ENCODE results near the gene DNASE2.

DNASE2 gene

DNA sequence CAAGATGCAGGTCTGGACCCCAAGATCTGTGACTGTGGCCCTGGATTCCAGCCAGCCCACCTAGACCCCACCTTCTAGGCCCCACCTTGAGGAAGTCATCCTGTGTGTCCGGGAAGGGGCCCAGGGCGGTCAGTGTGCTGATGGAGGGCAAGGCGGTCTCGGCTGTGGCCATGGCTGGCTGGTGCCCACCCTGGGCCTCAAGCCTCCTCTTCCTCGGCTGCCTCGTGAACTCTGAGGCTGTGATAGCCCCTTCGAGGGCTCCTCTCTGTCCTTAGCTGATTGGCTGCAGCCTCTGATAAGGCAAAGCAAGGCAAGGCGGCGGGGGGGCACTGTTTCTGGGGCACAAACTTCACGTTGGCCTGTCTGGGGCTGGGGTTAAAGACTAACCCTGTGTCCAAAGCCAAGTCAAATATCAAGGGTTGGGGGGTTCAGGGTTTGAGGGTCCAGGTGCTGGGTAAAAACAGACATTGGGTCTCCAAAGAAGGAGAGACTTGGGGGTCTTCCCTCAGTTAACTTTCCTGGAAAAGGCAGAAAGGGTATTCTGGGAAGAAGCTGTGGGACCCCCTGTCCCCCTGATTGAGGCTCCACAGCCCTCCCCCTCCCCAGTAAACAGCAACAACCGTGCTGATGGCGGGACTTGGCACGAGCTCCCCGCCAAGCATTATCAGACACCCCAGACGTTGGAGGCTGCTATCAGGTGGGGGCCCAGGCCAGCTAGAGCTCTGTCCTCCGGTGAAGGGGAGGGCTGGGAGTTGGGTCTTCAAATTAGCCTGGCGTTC is 5.9 kb upstream of the DNASE2 start, which contains the start of gene KLF1:
TSS of gene KLF1 (minus strand) at position 233 of the 779 bp plus-strand sequence. CDS start at position 172, 61 bp downstream.
- DNase-seq: no peak

DNA sequence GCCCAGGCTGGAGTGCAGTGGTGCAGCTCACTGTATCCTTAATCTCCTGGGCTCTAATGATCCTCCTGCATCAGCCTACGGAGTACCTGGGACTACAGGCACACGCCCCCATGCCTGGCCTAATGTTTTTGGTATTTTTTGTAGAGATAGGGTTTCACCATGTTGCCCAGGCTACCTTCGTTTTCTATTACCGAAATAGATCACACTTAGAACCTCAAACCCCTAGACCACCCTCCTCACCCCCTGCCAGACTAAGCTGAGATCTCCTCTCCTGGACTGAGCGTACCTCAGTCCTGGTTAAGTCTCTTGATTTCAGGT is 5.4 kb upstream of the DNASE2 start:
- no peak for DNase-seq

DNA sequence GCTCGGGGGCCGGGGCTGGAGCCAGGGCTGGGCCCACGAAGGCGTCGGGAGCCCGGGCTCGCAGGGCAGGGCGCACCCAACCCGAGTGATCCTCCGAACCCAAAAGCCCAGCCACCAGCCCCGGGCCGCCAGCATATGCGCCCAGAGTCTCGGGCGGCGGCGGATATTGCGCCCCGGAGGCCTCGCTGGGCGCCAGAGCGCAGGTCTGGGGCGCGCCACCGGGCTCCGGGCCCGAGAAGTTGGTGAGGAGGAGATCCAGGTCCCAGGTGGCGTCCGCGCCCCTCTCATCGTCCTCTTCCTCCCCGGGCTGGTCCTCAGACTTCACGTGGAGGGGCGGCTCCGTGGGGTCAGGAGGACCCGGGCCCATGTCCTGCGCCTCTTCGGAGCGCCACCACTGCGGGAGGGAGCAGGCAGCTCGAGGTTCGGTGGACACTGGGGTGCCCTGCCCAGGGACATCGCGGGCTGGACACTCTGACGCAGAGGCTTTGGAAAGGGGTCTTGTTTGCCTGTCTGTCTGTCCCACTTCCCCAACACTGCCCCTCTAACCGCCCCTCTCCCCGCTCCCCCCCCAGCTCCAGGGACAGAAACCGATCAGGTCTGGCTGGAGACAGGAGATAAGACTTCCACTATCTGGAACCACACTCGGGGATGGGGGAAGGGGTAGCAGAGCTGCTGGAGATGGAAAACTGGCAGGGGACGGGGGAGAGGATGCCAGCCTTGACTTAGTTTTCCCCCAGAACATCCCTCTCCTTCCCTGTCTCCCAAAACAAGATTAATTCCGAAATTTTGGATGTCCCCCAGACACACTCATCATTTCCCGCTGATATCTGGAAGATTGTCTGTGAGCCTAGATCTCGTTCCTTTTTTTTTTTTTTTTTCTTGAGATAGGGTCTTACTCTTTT is 4.8 kb upstream of the DNASE2 start:
- peak in 1 of 58 donors; percentile 9 for DNase-seq

DNA sequence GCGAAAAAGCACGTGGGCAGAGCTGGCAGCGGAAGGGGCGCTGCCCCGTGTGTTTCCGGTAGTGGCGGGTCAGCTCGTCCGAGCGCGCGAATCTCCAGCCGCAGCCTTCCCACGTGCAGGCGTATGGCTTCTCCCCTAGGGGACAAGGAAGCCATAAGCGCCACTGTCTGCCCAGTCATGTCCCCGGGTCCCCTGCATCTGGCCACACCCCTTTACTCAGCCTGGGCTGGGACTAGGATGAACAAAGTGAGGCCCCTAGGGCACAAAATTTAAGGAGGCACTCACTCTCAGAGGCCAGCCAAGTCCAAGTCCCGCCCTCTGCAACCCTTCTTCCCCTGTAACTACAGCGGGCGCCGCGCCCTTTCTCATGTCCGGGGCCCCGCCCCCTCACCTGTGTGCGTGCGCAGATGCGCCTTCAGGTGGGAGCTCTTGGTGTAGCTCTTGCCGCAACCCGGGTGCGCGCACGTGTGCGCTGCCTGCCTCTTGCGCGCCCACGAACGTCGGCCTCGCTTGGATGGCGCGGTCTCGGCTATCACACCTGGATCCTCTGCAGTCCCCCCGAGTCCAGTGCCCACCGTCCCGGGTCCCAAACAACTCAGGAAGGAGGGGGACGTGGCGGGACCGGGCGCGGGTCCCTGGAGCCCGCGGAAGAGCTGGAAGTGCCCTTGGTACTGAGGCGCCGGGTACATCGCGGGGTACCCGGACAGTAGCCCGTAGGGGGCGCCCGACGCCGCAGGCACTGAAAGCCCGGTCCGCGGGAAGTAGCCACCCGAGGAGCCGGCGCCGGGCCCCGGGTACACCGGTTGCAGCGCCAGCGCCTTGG is 3.9 kb upstream of the DNASE2 start:
- DNase-seq: peak in 44 of 58 donors; percentile 6 to 75 (median 30)

DNA sequence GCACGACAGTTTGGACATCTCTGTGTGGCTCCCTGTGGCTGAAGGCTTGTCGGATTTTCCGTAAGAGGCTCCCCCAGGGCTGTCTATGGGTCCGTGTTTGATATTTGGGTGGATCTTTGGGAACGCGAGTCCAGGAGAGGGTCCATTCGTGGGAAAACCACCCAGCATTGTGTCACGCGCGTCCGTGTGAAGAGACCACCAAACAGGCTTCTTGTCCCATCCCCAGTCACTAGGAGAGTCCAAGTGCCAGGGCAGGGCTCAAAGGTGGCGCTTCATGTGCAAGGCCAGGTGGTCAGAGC is 3.3 kb upstream of the DNASE2 start:
- DNase-seq: no peak

GRCh38 chr19:12884202-12884601 is 3.0 kb upstream of the DNASE2 start:
- no peak for DNase-seq

- DNase-seq: no peak
Measured at GRCh38 chr19:12882589-12882988, 1.3 kb upstream of the DNASE2 start.

DNA sequence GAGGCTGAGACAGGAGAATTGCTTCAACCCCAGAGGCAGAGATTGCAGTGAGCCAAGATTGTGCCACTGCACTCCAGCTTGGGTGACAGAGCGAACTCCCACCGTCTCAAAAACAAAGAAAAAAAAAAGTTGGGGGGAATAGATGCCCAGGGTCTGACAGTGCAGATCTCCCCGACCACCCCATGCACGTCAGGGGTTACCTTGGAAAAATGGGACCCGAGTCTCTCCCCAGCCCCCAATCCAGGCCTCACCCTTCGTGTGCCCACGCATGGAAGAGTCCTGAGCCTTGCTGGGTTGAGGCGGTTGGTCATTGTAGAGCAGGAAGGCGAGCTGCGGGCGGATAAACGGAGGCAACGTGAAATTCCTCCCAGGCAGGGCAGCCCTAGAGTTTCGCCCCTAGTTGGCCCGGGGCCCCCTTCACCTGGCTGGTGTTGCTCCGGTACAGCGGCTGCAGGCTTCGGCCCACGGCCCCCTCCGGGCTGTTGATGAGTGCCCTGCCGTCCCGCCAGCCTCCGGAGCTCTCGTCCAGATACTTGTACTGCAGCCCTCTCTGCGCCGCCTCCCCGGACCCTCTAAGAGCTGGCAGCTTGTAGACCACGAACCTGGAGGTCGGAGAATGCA is 588 bp downstream of the DNASE2 start:
- DNase-seq: peak in 14 of 58 donors; percentile 22 to 62 (median 36)

GRCh38 chr19:12875086-12875485 is 6.2 kb downstream of the DNASE2 start:
- DNase-seq: no peak

DNA sequence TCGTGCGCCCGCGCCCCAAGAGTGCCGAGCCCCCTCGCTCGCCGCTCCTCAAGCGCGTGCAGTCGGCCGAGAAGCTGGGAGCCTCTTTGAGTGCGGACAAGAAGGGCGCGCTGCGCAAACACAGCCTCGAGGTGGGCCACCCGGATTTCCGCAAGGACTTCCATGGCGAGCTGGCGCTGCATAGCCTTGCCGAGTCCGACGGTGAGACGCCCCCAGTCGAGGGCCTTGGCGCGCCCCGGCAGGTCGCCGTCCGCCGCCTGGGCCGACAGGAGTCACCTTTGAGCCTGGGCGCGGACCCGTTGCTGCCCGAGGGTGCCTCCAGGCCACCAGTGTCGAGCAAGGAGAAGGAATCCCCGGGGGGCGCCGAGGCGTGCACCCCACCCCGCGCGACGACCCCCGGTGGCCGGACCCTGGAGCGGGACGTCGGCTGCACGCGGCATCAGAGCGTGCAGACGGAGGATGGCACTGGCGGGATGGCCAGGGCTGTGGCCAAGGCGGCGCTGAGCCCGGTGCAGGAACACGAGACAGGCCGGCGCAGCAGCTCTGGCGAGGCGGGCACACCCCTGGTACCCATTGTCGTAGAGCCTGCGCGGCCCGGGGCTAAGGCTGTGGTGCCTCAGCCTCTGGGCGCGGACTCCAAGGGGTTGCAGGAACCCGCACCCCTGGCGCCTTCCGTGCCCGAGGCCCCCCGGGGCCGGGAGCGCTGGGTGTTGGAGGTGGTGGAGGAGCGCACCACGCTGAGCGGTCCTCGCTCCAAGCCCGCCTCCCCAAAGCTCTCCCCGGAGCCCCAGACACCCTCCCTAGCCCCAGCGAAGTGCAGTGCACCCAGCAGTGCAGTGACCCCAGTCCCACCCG is 7.1 kb downstream of the DNASE2 start:
- DNase-seq: no peak

GRCh38 chr19:12872941-12873890 is 8.0 kb downstream of the DNASE2 start:
- DNase-seq: peak in 4 of 58 donors; percentile 7 to 59 (median 20)

DNA sequence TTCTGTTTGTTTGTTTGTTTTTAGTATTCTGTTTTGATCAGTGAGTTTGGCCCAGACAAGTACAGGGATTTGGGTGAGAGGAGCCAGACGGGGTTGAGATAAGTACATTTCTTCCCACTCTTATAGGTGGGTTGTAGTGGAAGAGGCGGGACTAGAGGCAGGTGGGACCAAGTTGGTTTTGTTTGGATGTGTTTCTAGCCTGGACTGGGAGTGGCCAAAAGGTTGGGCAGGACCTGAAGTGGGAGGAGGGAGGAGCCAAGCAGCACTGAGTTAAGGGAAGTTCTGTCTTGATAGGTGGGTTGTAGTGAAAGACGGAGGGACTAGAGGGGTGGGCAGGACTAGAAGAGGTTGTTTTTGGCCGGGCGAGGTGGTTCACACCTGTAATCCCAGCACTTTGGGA is 9.0 kb downstream of the DNASE2 start:
- no peak for DNase-seq

DNA sequence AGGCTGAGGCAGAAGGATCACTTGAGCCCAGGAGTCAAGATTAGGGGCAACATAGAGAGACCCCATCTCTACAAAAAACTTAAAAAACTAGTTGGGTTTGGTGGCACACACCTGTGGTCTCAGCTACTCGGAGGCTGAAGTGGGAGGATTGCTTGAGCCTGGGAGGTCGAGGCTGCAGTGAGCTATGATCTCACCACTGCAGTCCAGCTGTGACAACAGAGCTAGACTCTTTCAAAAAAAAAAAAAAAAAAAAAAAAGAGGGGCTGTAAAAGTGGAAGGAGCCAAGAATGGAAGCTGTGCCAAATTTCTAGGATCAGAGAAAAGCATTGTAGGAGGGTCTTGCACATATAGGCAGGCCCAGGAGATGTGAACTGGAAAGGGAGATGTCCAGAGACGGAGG is 9.6 kb downstream of the DNASE2 start:
- no peak for DNase-seq

- no peak for DNase-seq
Measured at GRCh38 chr19:12868540-12869112, 12.6 kb downstream of the DNASE2 start.

DNA sequence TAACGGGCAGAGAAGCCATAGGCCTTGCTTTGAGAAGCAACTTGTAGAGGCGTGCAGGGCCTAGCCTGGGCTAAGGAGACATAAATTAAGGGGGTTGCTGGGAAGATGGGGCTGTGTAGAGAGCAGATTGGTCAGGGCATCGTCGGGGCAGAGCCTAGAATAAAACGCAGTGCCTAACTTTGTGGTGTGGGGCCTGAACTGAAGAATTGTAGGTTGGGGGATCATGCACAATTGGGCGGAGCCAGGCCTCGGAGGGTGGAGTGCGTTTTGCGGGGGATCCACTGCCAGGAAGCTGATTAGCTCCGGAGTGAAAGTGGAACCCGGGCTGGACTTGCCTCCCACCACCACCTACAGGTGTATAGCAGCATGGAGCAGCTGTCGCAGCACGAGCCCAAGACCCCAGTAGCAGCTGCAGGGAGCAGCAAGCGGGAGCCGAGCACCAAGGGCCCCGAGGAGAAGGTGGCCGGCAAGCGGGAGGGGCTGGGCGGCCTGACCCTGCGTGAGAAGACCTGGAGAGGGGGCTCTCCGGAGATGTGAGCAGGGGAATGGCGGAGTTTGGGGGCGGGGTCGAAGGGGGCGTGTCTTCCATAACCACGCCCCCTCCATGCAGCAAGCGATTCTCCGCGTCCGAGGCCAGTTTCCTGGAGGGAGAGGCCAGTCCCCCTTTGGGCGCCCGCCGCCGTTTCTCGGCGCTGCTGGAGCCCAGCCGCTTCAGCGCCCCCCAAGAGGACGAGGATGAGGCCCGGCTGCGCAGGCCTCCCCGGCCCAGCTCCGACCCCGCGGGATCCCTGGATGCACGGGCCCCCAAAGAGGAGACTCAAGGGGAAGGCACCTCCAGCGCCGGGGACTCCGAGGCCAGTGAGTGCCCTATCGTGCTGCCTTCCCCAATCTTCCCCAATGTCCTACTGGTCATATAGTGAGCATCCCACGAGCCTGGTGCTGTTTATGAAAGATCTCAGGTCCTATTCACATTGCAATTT is 13.8 kb downstream of the DNASE2 start:
- peak in 4 of 58 donors; percentile 4 to 16 (median 14) for DNase-seq

DNA sequence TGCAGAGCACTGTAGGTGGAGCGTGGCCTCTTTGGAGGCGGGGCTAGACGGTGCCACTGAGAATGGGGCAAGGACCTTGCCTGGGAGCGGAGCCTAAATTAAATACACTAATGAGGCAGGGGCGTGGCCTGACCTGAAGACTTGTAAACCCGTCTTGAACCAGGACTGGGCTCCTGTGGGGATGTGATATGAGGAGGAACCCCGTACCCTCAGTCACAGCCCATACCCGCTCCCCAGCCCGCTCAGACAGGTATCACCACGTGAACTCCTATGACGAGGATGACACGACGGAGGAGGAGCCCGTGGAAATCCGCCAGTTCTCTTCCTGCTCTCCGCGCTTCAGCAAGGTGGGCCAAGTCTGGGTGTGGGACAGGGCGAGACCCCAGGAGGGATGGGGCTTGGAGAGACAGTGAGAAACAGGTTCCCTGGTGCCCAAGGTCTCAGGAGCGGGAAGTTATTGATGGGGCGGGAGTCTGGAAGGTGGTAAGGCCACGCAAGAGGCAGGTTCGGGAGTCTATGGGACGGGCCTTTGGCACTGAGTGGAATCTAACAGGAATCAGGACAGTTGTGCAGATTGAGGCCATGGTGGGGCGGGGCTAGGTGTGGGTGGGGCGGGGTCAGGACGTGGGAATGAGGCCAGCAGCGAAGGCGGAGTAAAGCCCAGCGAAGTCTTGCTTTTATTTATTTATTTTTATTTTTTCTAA is 14.7 kb downstream of the DNASE2 start:
- no peak for DNase-seq

All from anterior cingulate cortex (tissue), 58 donors.